HepG2 (cell line): ENCODE data around the gene B4GALT2. TPM values are rescaled to one million over a fixed set of nuclear protein-coding genes. Genes with fewer than 3 reads are reported as not detected.

ENCODE experiments used
- CBFB ChIP-seq: sonication (generic); formaldehyde crosslinking; IDR thresholded peaks from 2 replicates; pipeline ENCODE4 v1.4.0; 2020; ENCODE audit warnings: missing genetic modification reagents
- CHD2 ChIP-seq: IDR thresholded peaks from 2 replicates; pipeline ENCODE4 v1.6.1; 2011; ENCODE audit warnings: low read depth, low read length, improper control_type of control experiment
- HMG20A ChIP-seq: IDR thresholded peaks from 2 replicates; pipeline ENCODE4 v1.6.1; 2016; ENCODE audit warnings: borderline replicate concordance
- KLF12 ChIP-seq: sonication (generic); formaldehyde crosslinking; IDR thresholded peaks from 2 replicates; pipeline ENCODE4 v1.4.0; 2020; ENCODE audit warnings: missing genetic modification reagents, borderline replicate concordance
- KLF15 ChIP-seq: sonication (generic); formaldehyde crosslinking; IDR thresholded peaks from 2 replicates; pipeline ENCODE4 v1.8.1; 2023; ENCODE audit warnings: borderline replicate concordance, mild to moderate bottlenecking, inconsistent platforms, missing genetic modification reagents, mixed read lengths
- MLLT10 ChIP-seq: sonication (generic); formaldehyde crosslinking; IDR thresholded peaks from 2 replicates; pipeline ENCODE4 v1.4.0; 2020; ENCODE audit warnings: missing genetic modification reagents
- NCOA5 ChIP-seq: sonication (generic); formaldehyde crosslinking; IDR thresholded peaks from 2 replicates; pipeline ENCODE4 v1.4.0; 2020; ENCODE audit warnings: missing genetic modification reagents
- NR2C2 ChIP-seq: sonication (generic); formaldehyde crosslinking; IDR thresholded peaks from 2 replicates; pipeline ENCODE4 v1.4.0; 2020; ENCODE audit warnings: missing genetic modification reagents, mild to moderate bottlenecking, moderate library complexity, borderline replicate concordance
- PHF20 ChIP-seq: sonication (generic); formaldehyde crosslinking; IDR thresholded peaks from 2 replicates; pipeline ENCODE4 v1.5.0; 2020; ENCODE audit warnings: mild to moderate bottlenecking, missing genetic modification reagents
- POLR2G ChIP-seq: fragments of 200-400 bp; formaldehyde crosslinking; IDR thresholded peaks from 2 replicates; pipeline ENCODE4 v1.6.1; 2018; ENCODE audit warnings: mild to moderate bottlenecking, low read depth, low read length, moderate library complexity
- TOPORS ChIP-seq: sonication (generic); formaldehyde crosslinking; IDR thresholded peaks from 2 replicates; pipeline ENCODE4 v1.8.0; 2023; ENCODE audit warnings: mild to moderate bottlenecking, missing genetic modification reagents
- ZBTB38 ChIP-seq: sonication (generic); formaldehyde crosslinking; IDR thresholded peaks from 2 replicates; pipeline ENCODE4 v1.5.1; 2020; ENCODE audit warnings: mild to moderate bottlenecking, missing genetic modification reagents
- ZNF138 ChIP-seq: sonication (generic); formaldehyde crosslinking; IDR thresholded peaks from 2 replicates; pipeline ENCODE4 v1.5.0; 2020; ENCODE audit warnings: mild to moderate bottlenecking, low read depth, missing genetic modification reagents
- ZNF441 ChIP-seq: sonication (generic); formaldehyde crosslinking; IDR thresholded peaks from 2 replicates; pipeline ENCODE4 v1.7.0; 2021; ENCODE audit warnings: missing genetic modification reagents, borderline replicate concordance
- ZNF549 ChIP-seq: sonication (generic); formaldehyde crosslinking; IDR thresholded peaks from 2 replicates; pipeline ENCODE4 v1.5.0; 2020; ENCODE audit warnings: missing genetic modification reagents
- ZNF737 ChIP-seq: sonication (generic); formaldehyde crosslinking; IDR thresholded peaks from 2 replicates; pipeline ENCODE4 v1.5.0; 2020; ENCODE audit warnings: missing genetic modification reagents, mild to moderate bottlenecking, borderline replicate concordance
- ZNF780A ChIP-seq: sonication (generic); formaldehyde crosslinking; IDR thresholded peaks from 2 replicates; pipeline ENCODE4 v1.8.0; 2022; ENCODE audit warnings: mild to moderate bottlenecking, missing genetic modification reagents, moderate library complexity
- ZNF883 ChIP-seq: sonication (generic); formaldehyde crosslinking; IDR thresholded peaks from 2 replicates; pipeline ENCODE4 v1.5.1; 2020; ENCODE audit warnings: mild to moderate bottlenecking, missing genetic modification reagents; ENCODE audit errors: not compliant biosample characterization
- polyA plus RNA-seq, 8 experiments: library from polyadenylated mRNA; depleted of rRNA in 3 of 8; stranded (reverse) in 7 of 8; unstranded in 1 of 8; fragments of >200 nt; fragmentation: Illumina TruSeq in 4 of 8; extraction: Trizol in 4 of 8; gene quantifications; 2 replicates each; pipeline versions ENCODE4 v1.2.1 to v1.2.3, GENCODE V29; 2011 to 2016; ENCODE audit warnings: low read depth in 4 of 8, missing spikeins in 1 of 8, mixed read lengths in 1 of 8; ENCODE audit not compliant: insufficient read depth in 1 of 8
- total RNA-seq, 5 experiments: library from RNA; depleted of rRNA; stranded (reverse); fragments of >200 nt; fragmentation: Illumina TruSeq; extraction: Trizol; gene quantifications; 2 replicates each; pipeline ENCODE4 v1.2.3, GENCODE V29; 2016; ENCODE audit warnings: low read depth in 1 of 5
- TF ChIP-seq, protein P1 (sequence below), 2 experiments: fragments of 450-650 bp in 1 of 2; sonication (generic) in 1 of 2; formaldehyde crosslinking; IDR thresholded peaks; 2 replicates each; pipeline versions ENCODE4 v1.5.0 to v1.8.0; 2020 to 2022; ENCODE audit warnings: mild to moderate bottlenecking in 1 of 2, missing genetic modification reagents in 1 of 2
- TF ChIP-seq, protein P2 (sequence below): sonication (generic); formaldehyde crosslinking; conservative IDR thresholded peaks from 2 replicates; pipeline ENCODE4 v1.5.0; 2020; ENCODE audit warnings: missing genetic modification reagents
- TF ChIP-seq, protein P3 (sequence below): sonication (generic); formaldehyde crosslinking; IDR thresholded peaks from 2 replicates; pipeline ENCODE4 v1.5.1; 2020; ENCODE audit warnings: mild to moderate bottlenecking, missing genetic modification reagents, moderate library complexity
- TF ChIP-seq, protein P4 (sequence below): sonication (generic); formaldehyde crosslinking; IDR thresholded peaks from 2 replicates; pipeline ENCODE4 v1.5.1; 2020; ENCODE audit warnings: mild to moderate bottlenecking, missing genetic modification reagents, moderate library complexity

Gene B4GALT2
- total and polyA plus RNA-seq, 2 of the 13 experiments (the other 11 are each of a cell fraction or from before 2014, with no cell fraction given), result 41.9 to 78.0 TPM

DNA sequence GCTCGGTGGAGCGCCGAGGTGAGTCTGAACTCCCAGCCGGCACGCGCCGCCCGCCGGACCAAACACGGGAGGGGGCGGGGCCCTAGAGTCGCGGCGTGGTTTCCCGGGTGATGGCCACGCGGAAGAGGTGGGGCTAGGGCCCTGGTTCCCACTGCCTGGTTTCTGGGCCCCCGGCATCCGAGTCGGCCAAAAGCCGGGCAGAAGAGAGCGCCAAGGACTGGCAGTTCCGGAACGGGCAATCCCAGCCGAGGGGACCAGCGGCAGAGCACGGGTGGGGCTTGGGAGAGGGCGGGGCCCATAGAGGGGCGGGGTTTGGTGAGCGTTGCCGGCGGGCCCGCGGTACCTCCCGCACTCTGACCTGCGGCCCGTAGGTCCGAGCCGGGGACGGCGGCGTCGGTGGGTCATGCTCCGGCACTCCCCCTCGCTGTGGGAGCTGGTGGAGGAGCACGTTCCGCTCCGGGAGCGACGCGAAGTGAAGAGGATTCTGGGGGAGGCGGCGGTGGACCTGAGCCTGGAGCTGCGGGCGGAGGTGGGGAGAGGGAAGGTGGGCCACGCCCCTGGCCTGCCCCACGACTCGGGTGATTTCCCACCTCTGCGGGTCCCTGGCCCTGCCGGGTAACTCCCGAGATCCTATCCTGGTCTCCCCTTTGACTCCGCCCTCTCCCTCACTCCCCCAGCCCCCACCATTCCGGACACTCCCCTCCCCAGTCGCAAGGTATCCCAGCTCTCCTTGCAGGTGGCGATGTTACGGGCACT is 12.6 kb downstream of the B4GALT2 start, which contains the start of gene CCDC24 (continued):
- TF ChIP-seq KLF12 (CRISPR knock-in tag) (peak; percentile 48; the same call in 1 of the 2 replicates), HMG20A (no peak), PHF20 (CRISPR knock-in tag) (0 out of 2 replicates have a peak, but pooled peaks have one; percentile 28), KLF15 (CRISPR knock-in tag) (0 out of 2 replicates have a peak, but pooled peaks have one; percentile 28), MLLT10 (CRISPR knock-in tag) (no peak), ZNF549 (CRISPR knock-in tag) (no peak), POLR2G (peak; percentile 53), NR2C2 (CRISPR knock-in tag) (peak; percentile 74), NCOA5 (CRISPR knock-in tag) (no peak), ZNF441 (CRISPR knock-in tag) (no peak), CBFB (CRISPR knock-in tag) (0 out of 2 replicates have a peak, but pooled peaks have one; percentile 9), ZNF883 (peak; percentile 66), ZNF138 (no peak), ZBTB38 (CRISPR knock-in tag) (no peak), ZNF737 (CRISPR knock-in tag) (no peak), CHD2 (no peak), TOPORS (CRISPR knock-in tag) (peak; percentile 18; the same call in 1 of the 2 replicates), ZNF780A (CRISPR knock-in tag) (0 out of 2 replicates have a peak, but pooled peaks have one; percentile 27)
- TF ChIP-seq, protein P1, sequence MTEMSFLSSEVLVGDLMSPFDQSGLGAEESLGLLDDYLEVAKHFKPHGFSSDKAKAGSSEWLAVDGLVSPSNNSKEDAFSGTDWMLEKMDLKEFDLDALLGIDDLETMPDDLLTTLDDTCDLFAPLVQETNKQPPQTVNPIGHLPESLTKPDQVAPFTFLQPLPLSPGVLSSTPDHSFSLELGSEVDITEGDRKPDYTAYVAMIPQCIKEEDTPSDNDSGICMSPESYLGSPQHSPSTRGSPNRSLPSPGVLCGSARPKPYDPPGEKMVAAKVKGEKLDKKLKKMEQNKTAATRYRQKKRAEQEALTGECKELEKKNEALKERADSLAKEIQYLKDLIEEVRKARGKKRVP (CRISPR knock-in tag; IDR thresholded peaks at IDR 0.05), result peak in 1 of 2 experiments; percentile 13; a peak in 1 of 4 replicates
- TF ChIP-seq, protein P2, sequence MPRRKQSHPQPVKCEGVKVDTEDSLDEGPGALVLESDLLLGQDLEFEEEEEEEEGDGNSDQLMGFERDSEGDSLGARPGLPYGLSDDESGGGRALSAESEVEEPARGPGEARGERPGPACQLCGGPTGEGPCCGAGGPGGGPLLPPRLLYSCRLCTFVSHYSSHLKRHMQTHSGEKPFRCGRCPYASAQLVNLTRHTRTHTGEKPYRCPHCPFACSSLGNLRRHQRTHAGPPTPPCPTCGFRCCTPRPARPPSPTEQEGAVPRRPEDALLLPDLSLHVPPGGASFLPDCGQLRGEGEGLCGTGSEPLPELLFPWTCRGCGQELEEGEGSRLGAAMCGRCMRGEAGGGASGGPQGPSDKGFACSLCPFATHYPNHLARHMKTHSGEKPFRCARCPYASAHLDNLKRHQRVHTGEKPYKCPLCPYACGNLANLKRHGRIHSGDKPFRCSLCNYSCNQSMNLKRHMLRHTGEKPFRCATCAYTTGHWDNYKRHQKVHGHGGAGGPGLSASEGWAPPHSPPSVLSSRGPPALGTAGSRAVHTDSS (CRISPR knock-in tag), result no peak
- TF ChIP-seq, protein P3, sequence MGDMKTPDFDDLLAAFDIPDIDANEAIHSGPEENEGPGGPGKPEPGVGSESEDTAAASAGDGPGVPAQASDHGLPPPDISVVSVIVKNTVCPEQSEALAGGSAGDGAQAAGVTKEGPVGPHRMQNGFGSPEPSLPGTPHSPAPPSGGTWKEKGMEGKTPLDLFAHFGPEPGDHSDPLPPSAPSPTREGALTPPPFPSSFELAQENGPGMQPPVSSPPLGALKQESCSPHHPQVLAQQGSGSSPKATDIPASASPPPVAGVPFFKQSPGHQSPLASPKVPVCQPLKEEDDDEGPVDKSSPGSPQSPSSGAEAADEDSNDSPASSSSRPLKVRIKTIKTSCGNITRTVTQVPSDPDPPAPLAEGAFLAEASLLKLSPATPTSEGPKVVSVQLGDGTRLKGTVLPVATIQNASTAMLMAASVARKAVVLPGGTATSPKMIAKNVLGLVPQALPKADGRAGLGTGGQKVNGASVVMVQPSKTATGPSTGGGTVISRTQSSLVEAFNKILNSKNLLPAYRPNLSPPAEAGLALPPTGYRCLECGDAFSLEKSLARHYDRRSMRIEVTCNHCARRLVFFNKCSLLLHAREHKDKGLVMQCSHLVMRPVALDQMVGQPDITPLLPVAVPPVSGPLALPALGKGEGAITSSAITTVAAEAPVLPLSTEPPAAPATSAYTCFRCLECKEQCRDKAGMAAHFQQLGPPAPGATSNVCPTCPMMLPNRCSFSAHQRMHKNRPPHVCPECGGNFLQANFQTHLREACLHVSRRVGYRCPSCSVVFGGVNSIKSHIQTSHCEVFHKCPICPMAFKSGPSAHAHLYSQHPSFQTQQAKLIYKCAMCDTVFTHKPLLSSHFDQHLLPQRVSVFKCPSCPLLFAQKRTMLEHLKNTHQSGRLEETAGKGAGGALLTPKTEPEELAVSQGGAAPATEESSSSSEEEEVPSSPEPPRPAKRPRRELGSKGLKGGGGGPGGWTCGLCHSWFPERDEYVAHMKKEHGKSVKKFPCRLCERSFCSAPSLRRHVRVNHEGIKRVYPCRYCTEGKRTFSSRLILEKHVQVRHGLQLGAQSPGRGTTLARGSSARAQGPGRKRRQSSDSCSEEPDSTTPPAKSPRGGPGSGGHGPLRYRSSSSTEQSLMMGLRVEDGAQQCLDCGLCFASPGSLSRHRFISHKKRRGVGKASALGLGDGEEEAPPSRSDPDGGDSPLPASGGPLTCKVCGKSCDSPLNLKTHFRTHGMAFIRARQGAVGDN, result peak; percentile 88
- TF ChIP-seq, protein P4, sequence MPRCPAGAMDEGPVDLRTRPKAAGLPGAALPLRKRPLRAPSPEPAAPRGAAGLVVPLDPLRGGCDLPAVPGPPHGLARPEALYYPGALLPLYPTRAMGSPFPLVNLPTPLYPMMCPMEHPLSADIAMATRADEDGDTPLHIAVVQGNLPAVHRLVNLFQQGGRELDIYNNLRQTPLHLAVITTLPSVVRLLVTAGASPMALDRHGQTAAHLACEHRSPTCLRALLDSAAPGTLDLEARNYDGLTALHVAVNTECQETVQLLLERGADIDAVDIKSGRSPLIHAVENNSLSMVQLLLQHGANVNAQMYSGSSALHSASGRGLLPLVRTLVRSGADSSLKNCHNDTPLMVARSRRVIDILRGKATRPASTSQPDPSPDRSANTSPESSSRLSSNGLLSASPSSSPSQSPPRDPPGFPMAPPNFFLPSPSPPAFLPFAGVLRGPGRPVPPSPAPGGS (CRISPR knock-in tag), result peak; percentile 59
